Stimulated activated naive CD4-positive, alpha-beta T cell (primary cell): ENCODE results near the gene SMC2.
A peak's percentile ranks its signal among the peaks of the same experiment; 100 is the strongest.

Source experiments
- DNase-seq, 6 experiments: peaks; one replicate each; lab custom pipeline; 2025; lab: John Stamatoyannopoulos, UW

The SMC2 gene

GRCh38 chr9:104093647-104094533, at the start of gene SMC2:
Gene SMC2 (plus strand): TSS chr9:104094309. CDS start chr9:104095385, 1,076 bp downstream.
- peak; percentile 84 to 98 (median 92) for DNase-seq

- no peak for DNase-seq
These were observed 25.6 kb upstream of the SMC2 start for GRCh38 chr9:104068546-104068945.

GRCh38 chr9:104069288-104069687, 24.8 kb upstream of the SMC2 start:
- no peak for DNase-seq

GRCh38 chr9:104071589-104071988, 22.5 kb upstream of the SMC2 start:
- DNase-seq = no peak

- no peak for DNase-seq
These were observed 20.9 kb upstream of the SMC2 start for GRCh38 chr9:104073098-104073769.

DNA sequence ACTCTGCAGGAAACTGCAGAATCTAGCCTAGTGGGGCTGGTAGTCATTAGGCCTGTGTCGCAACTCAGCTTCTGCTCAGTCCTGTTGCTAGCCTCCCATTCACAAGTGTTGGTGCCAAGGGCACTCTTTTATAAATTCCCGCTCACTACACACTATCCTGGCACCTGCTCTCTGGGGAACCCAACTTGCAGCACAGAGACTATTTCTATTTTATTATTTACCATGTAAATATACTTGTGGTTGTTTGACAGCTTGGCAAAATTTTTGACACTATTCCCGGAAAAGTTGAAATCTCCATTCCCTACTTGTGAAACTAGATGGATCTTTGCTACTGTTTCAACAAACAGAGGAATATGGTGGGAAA, 20.4 kb upstream of the SMC2 start:
- DNase-seq = no peak

DNA sequence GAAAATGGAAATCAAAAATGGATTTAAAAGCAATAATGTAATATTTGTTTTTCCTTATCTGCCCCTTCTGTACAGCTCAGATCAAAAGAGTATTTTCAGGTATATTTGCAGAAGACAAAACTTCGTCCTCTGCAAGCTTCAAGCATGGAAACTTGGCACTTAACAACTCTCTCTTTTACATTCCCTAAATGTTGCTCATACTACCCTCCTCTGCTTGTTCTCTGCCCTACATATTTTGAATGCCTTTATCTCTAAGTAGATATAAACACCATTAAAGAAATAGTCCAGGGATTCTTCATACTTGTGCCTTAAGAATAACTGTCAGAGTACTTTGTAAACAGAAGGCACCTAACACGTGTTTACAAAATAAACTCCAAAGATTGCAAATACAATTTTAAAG, 19.2 kb upstream of the SMC2 start:
- no peak for DNase-seq

GRCh38 chr9:104075801-104076753, 18.0 kb upstream of the SMC2 start:
- no peak for DNase-seq

- DNase-seq = no peak
These were observed 15.5 kb upstream of the SMC2 start for GRCh38 chr9:104078596-104078995.

DNA sequence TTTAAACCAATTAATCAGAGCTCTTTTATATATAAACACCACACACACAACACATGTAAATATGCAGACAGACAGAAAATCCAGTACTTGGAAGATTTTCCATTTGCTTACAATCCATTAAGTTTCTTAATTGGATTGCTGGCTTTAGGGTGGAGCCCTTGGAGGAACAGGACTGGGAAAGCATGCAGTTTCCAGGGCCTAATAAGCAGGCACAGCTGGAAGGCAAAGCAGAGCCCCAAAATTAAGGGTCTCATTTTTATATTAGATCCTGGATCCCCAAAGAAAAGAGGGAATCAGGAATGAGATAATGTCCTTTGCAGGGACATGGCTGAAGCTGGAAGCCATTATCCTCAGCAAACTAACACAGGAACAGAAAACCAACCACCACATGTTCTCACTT, 13.1 kb upstream of the SMC2 start:
- no peak for DNase-seq

- DNase-seq = no peak
These were observed 11.9 kb upstream of the SMC2 start for GRCh38 chr9:104082168-104082567.

DNA sequence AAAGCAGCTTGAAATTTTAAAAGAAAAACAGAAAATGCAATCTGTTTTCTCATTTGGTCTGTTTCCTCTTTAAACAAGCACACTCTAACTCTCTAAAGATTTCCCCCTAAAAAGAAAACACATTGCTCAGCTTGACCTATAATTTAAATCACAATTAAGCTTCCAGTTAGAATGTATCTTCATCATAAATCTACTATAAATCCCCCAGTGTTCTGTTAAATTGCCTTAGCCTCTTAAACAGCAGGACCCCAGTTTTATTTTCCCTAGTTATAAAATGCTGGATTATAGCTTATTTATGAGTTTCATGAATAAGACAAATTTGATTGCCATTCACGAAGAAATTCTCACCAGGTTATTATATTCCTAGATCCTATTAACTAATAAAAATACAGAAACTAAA, 8.6 kb upstream of the SMC2 start:
- no peak for DNase-seq

DNA sequence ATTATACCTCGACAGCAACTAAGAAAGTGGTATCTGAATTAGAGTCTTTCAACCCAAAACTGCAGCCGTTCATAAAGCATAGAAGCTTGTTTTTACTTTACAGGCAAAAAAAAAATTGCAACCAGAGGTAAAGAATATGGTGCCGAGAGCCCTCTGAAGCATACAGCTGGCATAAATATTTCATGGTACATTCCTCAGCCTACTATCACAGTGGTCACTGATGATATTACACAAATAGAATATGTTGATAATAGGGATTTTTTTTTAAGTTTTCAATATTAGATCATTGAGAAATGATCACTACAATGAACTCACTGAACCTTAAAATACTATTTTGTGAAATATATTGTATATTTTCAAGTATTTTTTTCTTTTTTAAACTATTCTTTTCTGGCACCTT, 6.2 kb upstream of the SMC2 start:
- DNase-seq = no peak

- DNase-seq = no peak
These were observed 5.7 kb upstream of the SMC2 start for GRCh38 chr9:104088416-104088815.

GRCh38 chr9:104090578-104090977, 3.5 kb upstream of the SMC2 start:
- no peak for DNase-seq

- DNase-seq = no peak
These were observed 3.0 kb upstream of the SMC2 start for GRCh38 chr9:104091116-104091515.

DNA sequence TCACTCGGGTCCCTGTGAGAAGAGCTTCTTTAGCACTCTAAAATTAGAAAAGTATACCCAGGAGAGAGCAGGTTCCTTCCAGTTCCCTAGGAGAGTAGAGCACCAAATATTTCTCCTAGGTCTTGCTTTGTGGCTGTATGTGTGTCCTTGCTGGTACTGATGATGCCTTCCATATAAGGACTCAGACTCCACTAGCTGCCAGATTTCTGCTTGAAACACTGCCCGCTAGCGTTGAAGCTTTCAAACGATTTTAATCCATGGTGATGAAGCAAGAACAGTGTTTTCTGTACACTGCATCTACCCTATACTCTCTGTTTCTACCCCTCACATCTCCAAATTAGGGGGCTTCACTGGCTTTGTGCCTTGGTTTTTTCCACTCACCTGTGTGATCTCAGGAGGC, 2.4 kb upstream of the SMC2 start:
- peak in 2 of 6 experiments; percentile 8 to 11 for DNase-seq

- DNase-seq = no peak
These were observed 1.9 kb upstream of the SMC2 start for GRCh38 chr9:104092192-104092591.

- DNase-seq = no peak
These were observed 1.1 kb upstream of the SMC2 start for GRCh38 chr9:104092875-104093600.

DNA sequence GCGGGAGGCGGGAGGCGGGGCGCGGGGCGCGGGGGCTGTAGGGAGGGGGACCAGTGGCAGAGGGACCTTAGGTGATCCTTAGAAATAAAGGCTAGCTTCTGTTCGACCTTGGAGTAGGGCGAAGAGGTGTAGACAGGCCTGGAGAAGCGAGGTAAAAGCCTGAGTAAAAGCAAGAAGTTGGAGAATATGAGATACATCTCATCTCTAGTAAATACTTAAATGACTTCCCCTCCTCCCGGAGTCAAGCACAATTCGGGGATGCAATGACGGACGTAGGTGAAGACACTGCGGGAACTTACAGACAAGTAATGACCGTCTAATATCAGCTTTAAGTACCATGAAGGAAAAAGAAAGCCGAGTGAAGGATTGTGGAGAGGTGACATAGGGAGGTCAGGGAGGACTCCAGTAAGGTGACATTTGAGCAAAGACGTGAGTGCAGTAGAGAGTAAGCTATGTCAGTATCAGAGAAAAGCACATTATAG, 466 bp downstream of the SMC2 start:
- DNase-seq = peak in 1 of 6 experiments; percentile 20

- DNase-seq = no peak
These were observed 5.5 kb downstream of the SMC2 start for GRCh38 chr9:104099630-104100029.
